AG04450 (cell line): ENCODE measurements around the gene RNF121. TPM values are rescaled to one million over a fixed set of nuclear protein-coding genes. Genes with fewer than 3 reads are reported as not detected.

ENCODE experiments used
- CTCF ChIA-PET: fragments of 300-600, 350-600 bp; formaldehyde crosslinking; extraction: SDS; loops from one replicate; lab custom pipeline; 2022; ENCODE audit warnings: antibody characterized with exemption, inconsistent platforms; lab: Charles Lee
- POLR2A ChIA-PET: fragments of 350-600 bp; formaldehyde crosslinking; extraction: SDS; loops from one replicate; lab custom pipeline; 2021; ENCODE audit warnings: antibody characterized with exemption, inconsistent platforms; lab: Yijun Ruan, JAX
- DNase-seq: peaks from one replicate; pipeline ENCODE4 v3.0.0-alpha.2; 2011; ENCODE audit warnings: low read depth, low spot score
- H3K27ac ChIP-seq: one replicate; pipeline ENCODE4 v1.5.1; 2012; ENCODE audit warnings: low read depth, low read length, control low read depth
- H3K27me3 ChIP-seq: one replicate; pipeline ENCODE4 v1.6.0; 2012; ENCODE audit warnings: low read length; ENCODE audit not compliant: control insufficient read depth, insufficient read depth
- H3K4me3 ChIP-seq: 2 replicates; pipeline ENCODE4 v1.5.1; 2011; ENCODE audit warnings: mild to moderate bottlenecking, low read depth, low read length, control low read depth
- H3K9me3 ChIP-seq: 2 replicates; pipeline ENCODE4 v1.5.1; 2012; ENCODE audit warnings: low read length; ENCODE audit not compliant: control insufficient read depth, insufficient read depth
- polyA plus RNA-seq: library from polyadenylated mRNA; depleted of rRNA; stranded (reverse); fragments of >200 nt; gene quantifications from 2 replicates; pipeline ENCODE4 v1.2.3, GENCODE V29; 2011
- TF ChIP-seq, protein P1 (sequence below): IDR thresholded peaks from 2 replicates; pipeline ENCODE4 v1.5.1; 2011; ENCODE audit warnings: low read depth, low read length, control low read depth, inconsistent platforms

The RNF121 gene
- polyA plus RNA-seq, 1 experiment, result 47.8 TPM

DNA sequence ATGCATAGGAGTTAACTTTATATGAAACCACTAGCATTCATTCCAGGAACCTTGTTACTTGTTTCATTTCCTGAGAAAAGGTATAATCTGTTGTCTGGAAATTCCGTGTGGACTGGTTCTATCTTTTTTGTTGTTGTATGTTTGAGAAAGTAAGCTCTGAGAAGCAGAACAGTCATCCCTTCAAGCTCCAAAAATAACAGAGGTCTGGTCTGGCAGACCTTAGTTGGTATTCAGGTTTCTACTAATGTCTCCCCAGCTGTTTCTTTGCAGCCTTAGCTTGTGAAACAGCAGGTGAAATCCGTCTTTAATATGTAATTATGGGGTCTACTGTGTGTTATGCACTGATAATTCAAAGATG lies 2.4 kb downstream of the RNF121 start:
- DNase-seq, result no peak
- no peaks in the 10 kb centered on the region for H3K27me3 ChIP-seq
- no peak overlapping the region for H3K27ac ChIP-seq
- no peaks in the 10 kb centered on the region; the same call in 1 of the 2 replicates for H3K9me3 ChIP-seq
- POLR2A ChIA-PET, result no interaction called here
- TF ChIP-seq, protein P1, sequence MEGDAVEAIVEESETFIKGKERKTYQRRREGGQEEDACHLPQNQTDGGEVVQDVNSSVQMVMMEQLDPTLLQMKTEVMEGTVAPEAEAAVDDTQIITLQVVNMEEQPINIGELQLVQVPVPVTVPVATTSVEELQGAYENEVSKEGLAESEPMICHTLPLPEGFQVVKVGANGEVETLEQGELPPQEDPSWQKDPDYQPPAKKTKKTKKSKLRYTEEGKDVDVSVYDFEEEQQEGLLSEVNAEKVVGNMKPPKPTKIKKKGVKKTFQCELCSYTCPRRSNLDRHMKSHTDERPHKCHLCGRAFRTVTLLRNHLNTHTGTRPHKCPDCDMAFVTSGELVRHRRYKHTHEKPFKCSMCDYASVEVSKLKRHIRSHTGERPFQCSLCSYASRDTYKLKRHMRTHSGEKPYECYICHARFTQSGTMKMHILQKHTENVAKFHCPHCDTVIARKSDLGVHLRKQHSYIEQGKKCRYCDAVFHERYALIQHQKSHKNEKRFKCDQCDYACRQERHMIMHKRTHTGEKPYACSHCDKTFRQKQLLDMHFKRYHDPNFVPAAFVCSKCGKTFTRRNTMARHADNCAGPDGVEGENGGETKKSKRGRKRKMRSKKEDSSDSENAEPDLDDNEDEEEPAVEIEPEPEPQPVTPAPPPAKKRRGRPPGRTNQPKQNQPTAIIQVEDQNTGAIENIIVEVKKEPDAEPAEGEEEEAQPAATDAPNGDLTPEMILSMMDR, result no peak
- CTCF ChIA-PET, result interaction anchor here (0.6 kb wide), 1 partner anchor 11 kb away, joined by 9 read pairs; no protein-coding TSS in a partner anchor
- no peak overlapping the region for H3K4me3 ChIP-seq

DNA sequence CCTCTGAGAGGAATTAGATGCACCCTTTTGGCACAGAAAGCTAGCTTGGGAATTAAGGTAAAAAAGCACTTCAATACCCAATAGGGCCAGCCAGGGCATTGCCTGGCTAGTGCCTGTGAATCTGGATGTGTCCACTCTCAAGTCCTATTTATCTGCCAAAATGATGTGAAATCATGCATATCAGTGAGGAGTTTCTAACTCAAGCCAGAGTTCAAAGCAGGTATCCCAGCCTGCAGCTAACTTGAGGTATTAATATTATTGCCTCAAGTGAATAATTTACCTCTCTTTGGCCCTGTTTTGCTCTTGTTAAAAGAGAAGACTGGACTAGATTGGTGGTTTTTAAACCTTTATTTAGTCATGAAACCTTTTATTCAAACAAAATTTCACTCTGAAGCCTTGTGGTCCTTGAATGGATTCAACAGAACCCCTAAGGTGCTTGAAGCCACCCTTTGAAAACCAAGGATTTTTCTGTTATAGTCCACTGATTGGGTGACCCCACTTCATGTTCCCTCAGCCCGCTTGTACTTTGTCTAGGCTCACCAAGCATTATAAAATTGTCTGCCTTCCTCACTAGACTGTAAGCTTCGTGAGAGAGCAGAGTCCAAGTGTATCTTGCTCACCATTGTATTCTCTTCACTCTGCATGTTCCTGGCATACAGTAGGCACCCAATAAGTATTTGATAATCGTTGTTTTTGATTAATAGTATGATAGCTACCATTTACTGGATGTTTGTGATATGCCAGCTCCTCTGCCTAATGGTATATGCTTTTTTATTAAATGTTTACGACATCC lies 4.5 kb downstream of the RNF121 start:
- Histone ChIP-seq H3K9me3 (no peaks in the 10 kb centered on the region; the same call in 1 of the 2 replicates), H3K4me3 (no peak overlapping the region), H3K27me3 (no peaks in the 10 kb centered on the region), H3K27ac (no peak overlapping the region)
- POLR2A ChIA-PET, result no interaction called here
- no peak for DNase-seq
- TF ChIP-seq, protein P1, result no peak
- CTCF ChIA-PET, result no interaction called here

- CTCF ChIA-PET, result no interaction called here
Observed at GRCh38 chr11:71934213-71934612, 5.4 kb downstream of the RNF121 start.

DNA sequence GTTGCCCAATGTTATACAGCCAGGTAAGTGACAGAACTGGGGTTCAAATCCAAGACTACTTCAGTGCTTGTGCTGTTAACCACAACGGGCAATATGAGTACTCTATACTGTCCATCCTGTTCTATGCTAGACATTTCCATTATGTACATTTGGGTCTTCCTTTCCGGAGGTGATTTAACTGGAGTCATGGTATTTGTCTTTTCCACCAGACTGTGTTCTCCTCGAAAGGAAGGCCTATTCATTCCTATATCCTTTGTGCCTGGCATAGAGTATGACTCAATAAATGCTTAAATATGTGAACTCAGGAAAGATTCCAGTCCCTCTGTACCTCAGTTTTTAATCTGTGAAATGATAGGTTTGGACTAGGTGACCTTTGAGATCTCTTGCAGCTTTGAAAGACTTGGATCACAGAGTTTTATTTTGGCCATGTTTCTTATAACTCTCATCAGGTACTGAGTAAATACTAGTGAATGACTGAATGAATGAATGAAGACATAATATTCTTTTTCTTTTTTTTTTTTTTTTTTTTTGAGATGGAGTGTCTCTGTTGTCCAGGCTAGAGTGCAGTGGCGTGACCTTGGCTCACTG lies 6.6 kb downstream of the RNF121 start:
- ChIA-PET POLR2A (no interaction called here), CTCF (no interaction called here)

More at GRCh38 chr11:71934213-71934612, 5.4 kb downstream of the RNF121 start:
- TF ChIP-seq, protein P1, result no peak
- Histone ChIP-seq H3K27ac (no peak overlapping the region), H3K27me3 (no peaks in the 10 kb centered on the region), H3K9me3 (no peaks in the 10 kb centered on the region), H3K4me3 (no peak overlapping the region)
- POLR2A ChIA-PET, result no interaction called here
- DNase-seq, result no peak

DNA sequence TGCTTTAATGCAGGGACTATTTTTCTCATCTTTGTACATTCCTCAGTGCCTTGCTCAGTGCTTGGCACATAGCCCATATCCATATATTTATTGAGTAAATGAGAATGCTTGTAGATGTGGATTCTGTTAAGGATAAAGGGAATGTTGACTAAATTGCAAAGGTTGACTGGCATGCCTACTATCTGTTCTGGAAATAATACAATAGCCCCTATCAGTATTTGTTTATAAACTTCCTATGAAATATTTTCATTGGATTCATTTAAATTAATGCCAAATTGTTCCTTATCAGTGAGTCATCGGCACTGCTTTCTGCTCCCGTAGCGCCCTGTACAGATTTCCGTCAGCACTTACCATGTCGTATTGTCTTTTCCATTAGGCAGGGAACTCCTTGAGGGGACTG lies 8.0 kb downstream of the RNF121 start:
- ChIA-PET POLR2A (no interaction called here), CTCF (no interaction called here)
- Histone ChIP-seq H3K9me3 (no peaks in the 10 kb centered on the region), H3K4me3 (no peak overlapping the region), H3K27ac (no peak overlapping the region), H3K27me3 (no peaks in the 10 kb centered on the region)
- no peak for DNase-seq
- TF ChIP-seq, protein P1, result no peak

More for the DNA sequence above, 6.6 kb downstream of the RNF121 start:
- no peak for DNase-seq
- Histone ChIP-seq H3K9me3 (no peaks in the 10 kb centered on the region), H3K4me3 (no peak overlapping the region), H3K27me3 (no peaks in the 10 kb centered on the region), H3K27ac (no peak overlapping the region)
- TF ChIP-seq, protein P1, result no peak
